Measurements from ENCODE around the gene QSOX1.

QSOX1 gene

DNA sequence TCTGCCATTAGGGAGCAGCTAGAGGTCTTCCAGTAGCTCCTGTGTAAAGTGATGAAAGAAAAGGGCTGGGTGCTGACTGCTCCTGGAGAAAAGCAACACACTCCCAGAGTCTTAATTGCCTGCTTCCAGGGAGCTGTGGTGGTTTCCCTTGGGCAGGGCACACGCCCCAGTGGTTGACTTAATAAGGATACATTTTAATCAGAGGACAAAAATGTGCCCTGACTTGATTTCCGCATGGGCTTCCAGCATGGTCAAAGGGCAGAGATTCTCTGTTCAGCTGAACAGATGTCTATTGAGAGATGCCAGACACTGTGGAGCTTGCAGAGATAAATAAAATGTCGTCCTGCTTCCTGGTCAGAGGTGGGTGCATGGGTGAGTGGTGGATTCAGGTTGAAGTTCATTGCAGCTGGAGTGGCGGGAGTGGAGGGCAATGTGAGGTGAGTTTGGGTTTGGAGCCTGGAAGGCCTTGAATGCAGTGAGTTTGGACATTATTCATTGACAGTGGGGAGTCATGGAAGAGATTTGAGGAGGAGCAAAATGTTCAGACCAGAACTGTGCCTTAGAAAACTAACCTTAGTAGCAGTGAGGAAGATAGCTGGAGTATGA, 16.0 kb downstream of the QSOX1 start:
- no peak for DNase-seq

- DNase-seq, result no peak
Measured at GRCh38 chr1:180171691-180172090, 17.0 kb downstream of the QSOX1 start.

DNA sequence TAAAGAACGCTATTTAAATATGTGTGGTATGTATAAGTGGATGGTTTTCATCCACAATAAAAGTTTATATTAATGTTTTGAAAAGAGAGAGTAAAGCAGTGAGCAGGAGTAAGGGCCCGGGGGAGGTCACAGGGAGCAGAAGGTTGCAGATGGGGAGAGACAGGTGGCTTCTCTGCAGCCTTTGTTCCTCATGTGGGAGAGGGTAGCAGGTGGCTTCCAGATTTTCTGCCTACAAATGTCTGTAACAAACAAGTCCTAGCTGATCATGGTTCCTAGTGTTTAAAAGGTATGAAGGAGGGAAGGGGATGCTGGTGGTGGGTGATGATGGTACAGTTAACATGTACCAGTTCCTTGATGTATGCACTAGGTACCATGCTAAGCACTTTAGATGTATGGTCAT, 18.8 kb downstream of the QSOX1 start:
- DNase-seq, result no peak

DNA sequence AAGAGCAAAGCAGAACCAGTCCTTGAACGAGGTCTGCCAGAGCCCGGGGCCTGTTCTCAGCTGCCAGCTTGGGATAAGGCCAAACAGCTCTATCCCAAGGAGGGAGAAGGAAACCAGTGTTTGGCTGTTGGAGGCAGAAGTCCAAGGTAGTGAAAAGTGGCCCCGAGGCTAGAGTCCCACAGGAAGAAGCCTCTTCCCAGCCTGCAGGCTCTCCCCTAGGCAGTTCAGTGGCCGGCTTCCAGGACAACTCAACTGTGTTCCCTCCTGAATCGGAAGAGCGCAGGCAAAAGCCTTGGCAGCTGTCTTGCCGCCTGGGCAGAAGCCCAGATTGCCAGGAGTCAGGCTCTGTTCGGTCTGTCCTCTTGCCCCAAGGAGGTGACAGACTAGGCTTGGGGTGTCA, 19.3 kb downstream of the QSOX1 start:
- peak; percentile 18 for DNase-seq

DNA sequence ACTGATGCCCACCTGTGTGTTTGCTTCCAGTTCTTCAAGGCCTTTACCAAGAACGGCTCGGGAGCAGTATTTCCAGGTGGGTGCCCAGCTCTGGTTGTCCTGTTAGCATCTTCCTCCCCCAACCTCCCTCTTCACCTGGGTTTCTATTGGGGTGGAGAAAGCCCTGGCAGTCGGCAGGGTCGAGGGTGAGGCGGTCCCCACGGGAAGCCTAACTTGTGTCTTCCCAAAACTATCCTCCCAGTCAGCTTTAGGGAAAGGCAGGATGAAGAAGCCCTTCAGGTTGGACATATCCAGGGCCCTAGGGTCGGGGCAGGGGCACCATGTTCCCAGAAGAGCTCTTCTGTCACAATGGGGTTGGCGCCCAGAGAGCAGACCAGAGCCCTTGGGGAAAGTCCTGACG, 20.6 kb downstream of the QSOX1 start:
- DNase-seq, result no peak

GRCh38 chr1:180175806-180176205, 21.1 kb downstream of the QSOX1 start:
- no peak for DNase-seq

- DNase-seq, result no peak
Measured at GRCh38 chr1:180176965-180177364, 22.3 kb downstream of the QSOX1 start.

DNA sequence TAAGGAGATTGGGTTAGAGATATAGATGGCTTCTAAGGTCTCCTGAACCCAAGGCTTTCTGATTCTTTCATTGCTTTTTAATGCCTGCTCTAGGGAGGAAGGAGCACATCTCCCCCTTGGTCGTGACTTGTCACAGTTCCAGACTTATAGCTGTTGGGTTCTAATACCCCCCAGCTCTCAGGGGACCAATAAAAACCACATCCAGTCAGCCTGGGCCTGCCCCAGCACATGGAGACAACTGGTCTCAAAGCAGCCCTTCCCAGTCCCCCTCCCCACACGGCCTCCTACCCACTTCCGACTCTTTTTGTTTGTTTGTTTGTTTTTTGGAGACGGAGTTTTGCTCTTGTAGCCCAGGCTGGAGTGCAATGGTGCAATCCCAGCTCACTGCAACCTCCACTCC, 23.3 kb downstream of the QSOX1 start:
- DNase-seq, result no peak

- DNase-seq, result peak; percentile 52
Measured at GRCh38 chr1:180178511-180179161, 24.0 kb downstream of the QSOX1 start.

DNA sequence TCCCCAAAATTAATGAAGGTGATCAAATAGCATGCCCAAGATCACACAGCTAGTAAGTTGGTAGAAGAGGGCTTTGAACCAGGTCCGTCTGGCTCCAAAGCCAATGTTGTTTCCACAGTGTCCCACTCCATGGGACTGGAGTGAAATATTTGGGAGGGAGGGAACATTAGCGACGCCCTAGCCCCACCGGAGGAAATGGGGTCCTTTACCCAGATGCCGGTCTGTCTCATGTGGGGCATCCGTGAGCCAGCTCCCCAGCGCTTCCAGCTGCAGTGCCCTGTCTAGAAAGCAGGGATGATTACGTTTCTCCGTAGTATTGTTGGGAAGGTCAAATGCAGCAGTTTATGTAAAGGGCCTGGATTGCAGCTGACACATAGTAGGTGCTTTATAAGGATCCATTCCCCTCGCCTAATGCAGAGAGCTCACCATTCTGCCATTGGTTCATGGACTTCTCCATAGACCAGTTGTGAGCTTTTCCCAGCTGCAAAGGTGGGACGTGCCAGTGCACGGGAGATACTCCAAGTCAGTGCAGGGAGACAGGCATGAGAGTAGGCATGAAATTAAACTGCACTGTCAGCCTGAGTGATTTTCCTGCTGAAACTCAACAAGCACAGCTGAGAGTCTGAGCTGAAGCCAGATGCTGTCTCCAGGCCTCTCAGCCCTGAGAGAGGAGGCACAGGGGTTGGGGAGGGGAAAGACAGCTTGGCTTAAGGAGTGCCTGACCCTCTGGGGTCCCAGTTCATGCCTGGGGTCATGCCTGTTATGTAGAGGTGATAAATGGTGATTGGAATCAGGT, 24.7 kb downstream of the QSOX1 start:
- no peak for DNase-seq

- peak; percentile 22 for DNase-seq
Measured at GRCh38 chr1:180181048-180181447, 26.4 kb downstream of the QSOX1 start.

- DNase-seq, result no peak
Measured at GRCh38 chr1:180181996-180182642, 27.4 kb downstream of the QSOX1 start.

- DNase-seq, result no peak
Measured at GRCh38 chr1:180182643-180183311, 28.1 kb downstream of the QSOX1 start.

DNA sequence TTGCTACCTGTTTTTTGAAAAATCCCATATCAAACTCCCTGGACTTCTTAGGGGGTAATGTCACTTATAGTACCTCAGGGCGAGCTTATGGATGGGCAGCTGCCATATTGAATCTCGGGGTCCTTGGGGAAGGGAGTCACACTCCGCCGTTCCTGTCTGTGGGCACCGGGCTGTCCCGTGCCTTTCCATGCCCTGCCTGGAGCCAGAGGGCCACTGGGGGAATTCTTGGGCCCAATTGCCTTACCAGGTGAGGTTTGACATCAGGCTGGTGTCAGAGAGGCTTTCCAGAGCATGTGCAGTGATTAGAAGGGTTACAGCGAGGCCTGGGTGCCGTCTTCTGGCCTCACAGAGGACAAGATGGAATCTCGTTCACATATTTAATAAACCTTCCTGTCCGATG, 28.8 kb downstream of the QSOX1 start:
- DNase-seq, result no peak

- DNase-seq, result no peak
Measured at GRCh38 chr1:180184041-180184440, 29.4 kb downstream of the QSOX1 start.

GRCh38 chr1:180185281-180185680, 30.6 kb downstream of the QSOX1 start:
- no peak for DNase-seq

- DNase-seq, result no peak
Measured at GRCh38 chr1:180185971-180186645, 31.4 kb downstream of the QSOX1 start.

DNA sequence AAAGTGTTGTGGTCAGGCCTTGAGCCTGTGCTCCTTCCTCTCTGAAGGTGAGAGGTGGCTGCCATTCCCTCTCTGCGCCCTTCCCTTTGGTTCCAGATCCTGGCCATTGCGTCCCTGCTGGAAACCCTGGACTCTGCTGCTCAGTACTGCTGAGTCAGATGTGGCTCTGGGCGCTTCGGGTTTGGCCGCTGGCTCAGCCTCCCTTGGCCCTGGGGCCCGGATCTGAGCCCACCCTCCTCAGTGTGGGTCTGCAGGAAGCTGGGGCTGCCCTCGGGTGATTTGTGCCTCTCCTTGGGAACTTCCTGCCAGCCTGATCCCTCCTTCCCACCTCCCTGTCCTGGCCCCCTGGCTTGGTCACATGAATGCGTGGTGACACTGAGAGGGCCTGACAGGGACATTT, 32.2 kb downstream of the QSOX1 start:
- DNase-seq, result peak; percentile 35

DNA sequence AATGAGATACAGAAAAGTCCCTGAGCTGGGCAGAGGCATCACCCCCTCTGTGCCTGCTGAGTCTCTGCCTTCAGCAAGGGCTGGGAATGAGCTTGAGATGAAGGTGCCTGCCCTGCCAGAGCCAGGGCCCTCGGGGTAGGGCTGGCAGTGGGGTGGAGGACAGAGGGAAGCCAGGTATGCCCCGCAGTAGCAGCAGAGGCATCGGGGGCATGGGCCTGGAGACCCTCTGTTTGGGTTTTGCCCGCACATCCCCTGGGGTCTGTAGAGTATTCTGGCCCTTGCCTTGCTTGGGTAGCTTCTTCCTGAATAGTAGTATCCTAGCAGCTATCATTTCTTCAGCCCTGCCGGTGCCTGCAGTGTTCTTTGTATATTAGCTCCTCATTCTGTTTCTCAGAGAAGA, 33.0 kb downstream of the QSOX1 start:
- no peak for DNase-seq

DNA sequence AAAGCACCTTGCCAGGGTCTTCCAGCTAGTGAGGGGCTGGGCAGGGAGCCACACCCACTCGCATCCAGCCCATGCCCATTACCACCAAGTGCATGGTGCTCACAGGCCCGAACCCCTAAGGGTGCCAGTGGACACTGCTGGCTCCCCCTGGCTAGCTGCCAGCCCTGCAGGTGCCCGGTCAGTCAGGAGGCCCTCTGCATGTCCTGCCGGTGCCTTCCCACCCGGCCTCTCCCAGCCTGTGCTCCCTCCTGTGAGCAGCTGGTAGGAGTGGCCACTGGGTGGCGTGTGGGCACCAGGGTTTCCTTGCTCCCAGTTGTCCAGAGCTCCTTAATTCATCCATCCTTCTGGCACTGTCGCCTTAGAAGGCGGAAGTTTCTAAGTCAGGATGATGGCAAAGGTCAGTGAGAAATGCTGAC, 33.4 kb downstream of the QSOX1 start:
- DNase-seq, result peak; percentile 56

DNA sequence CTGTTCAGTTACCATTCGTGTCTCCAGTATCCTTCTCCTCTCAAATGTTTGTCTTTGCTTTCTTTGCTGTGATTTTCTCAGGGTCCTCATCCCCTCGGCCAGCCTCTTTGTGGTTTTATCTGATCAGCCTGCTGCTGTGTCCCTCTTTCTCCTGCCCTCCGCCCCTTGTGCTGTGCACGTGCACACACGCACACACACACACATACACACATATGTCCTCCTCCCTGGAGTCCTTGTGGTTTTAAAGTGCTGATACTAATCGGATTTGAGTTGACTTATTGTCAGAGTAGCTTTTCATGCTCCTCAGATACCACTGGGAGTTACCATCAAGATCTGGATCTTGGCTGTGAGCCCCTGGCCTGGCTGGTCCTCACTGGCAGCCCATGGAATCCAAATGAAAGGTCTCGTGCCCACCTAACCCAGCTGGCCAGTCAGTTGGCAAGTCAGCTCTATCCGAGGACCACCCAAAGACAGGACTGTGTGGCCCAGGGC, 34.1 kb downstream of the QSOX1 start:
- no peak for DNase-seq

GRCh38 chr1:180190091-180190490, 35.4 kb downstream of the QSOX1 start:
- DNase-seq, result no peak

All from EL (cell line).